Panc1 (cell line): ENCODE results near the gene EBF4.

Experiments
- CTCF ChIP-seq: fragments of 450-650 bp; IDR thresholded peaks from 2 replicates; pipeline ENCODE4 v1.5.1; 2017; ENCODE audit warnings: mild to moderate bottlenecking
- POLR2AphosphoS5 ChIP-seq: IDR thresholded peaks from 2 replicates; pipeline ENCODE4 v1.6.1; 2012; ENCODE audit warnings: mild to moderate bottlenecking, low read depth, low read length, moderate library complexity
- REST ChIP-seq, 2 experiments: IDR thresholded peaks; 2 replicates each; pipeline ENCODE4 v1.6.1; 2011 to 2012; ENCODE audit warnings: low read depth in 2 of 2, control low read depth in 1 of 2, low read length in 1 of 2, mild to moderate bottlenecking in 1 of 2, moderate library complexity in 1 of 2; ENCODE audit not compliant: insufficient read depth in 1 of 2
- SIN3A ChIP-seq: IDR thresholded peaks from 2 replicates; pipeline ENCODE4 v1.6.1; 2012; ENCODE audit warnings: low read depth, mild to moderate bottlenecking, low read length, moderate library complexity, borderline replicate concordance; ENCODE audit not compliant: insufficient read depth

- TF ChIP-seq POLR2AphosphoS5 (no peak), CTCF (no peak), REST (IDR thresholded peaks at IDR 0.05; ENCODE audit: insufficient read depth in 1 of 2, low read depth in 2 of 2, low read length in 1 of 2) (no peak), SIN3A (no peak)
Observed at GRCh38 chr20:2696646-2697045, 4.1 kb downstream of the EBF4 start.
